ENCODE measurements around the gene NR1I2.

Gene NR1I2

DNA sequence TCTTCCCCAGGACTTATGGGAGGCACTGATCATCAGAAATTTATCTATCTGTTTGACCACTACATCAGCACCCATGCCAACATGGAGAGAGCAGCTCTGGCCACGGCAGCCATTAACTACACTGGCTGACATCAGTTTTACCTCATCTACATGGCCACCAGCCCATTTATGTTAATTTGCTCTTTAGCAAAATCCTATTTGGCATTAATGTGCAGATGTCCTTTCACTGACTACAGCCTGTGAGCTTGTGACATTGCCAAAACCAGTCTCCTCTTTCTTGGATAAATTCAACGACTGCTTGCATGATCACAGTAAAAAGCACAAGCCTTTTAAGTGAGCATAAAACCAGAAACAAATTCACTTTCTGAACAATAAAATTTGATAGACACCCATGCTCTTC, 47.5 kb downstream of the NR1I2 start:
- Histone ChIP-seq H3K9me2 (replicated peaks; ENCODE audit: control insufficient read depth, low read length) (no peaks in the 10 kb centered on the region), H3K36me3 (ENCODE audit: control insufficient read depth, low read length) (no peaks in the 10 kb centered on the region; the same call in 1 of the 2 replicates), H3F3A (ENCODE audit: control insufficient read depth, insufficient read depth) (no peaks in the 10 kb centered on the region), H4K20me1 (ENCODE audit: control insufficient read depth, insufficient read depth, low read depth, low read length) (no peaks in the 10 kb centered on the region), H3K27ac (ENCODE audit: low read depth, low read length) (no peak overlapping the region), H3K4me1 (ENCODE audit: control insufficient read depth, low read length) (no peaks in the 10 kb centered on the region), H3K4me3 (ENCODE audit: low read length) (no peak overlapping the region), H3K79me2 (ENCODE audit: control insufficient read depth, low read length) (no peaks in the 10 kb centered on the region), H3K27me3 (ENCODE audit: control insufficient read depth, low read length) (no peaks in the 10 kb centered on the region), H3K9me3 (ENCODE audit: control insufficient read depth, insufficient read depth, low read length) (no peaks in the 10 kb centered on the region), H3K4me2 (ENCODE audit: low read length) (no peak overlapping the region)
- TF ChIP-seq CTCF (IDR thresholded peaks at IDR 0.05; ENCODE audit: low read depth, low read length, poor library complexity, severe bottlenecking) = no peak
- no peak for TF ChIP-seq EZH2phosphoT487 (IDR thresholded peaks at IDR 0.05; ENCODE audit: borderline replicate concordance, low read length)

DNA sequence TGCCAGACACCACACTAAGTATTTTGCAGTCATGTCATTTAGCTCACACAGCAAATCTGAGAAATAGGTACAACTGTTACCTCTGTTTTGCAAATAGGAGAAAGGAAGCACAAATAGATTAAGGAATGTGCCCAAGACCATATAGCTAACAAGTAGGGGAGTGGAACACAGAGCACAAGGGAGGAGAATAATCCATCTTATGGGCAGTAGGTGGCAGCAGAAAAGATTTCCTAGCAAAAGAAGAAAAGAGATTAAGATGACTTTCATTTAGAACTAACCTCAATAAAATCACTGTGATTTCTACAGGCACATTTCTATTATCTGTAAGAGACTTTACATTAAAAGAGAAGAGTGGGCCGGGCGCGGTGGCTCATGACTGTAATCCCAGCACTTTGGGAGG, 49.1 kb downstream of the NR1I2 start:
- Histone ChIP-seq H4K20me1 (ENCODE audit: control insufficient read depth, insufficient read depth, low read depth, low read length) (no peaks in the 10 kb centered on the region), H3K27me3 (ENCODE audit: control insufficient read depth, low read length) (no peaks in the 10 kb centered on the region), H3K9me3 (ENCODE audit: control insufficient read depth, insufficient read depth, low read length) (no peaks in the 10 kb centered on the region), H3K79me2 (ENCODE audit: control insufficient read depth, low read length) (no peaks in the 10 kb centered on the region), H3K4me2 (ENCODE audit: low read length) (no peak overlapping the region), H3K4me1 (ENCODE audit: control insufficient read depth, low read length) (no peaks in the 10 kb centered on the region), H3K36me3 (ENCODE audit: control insufficient read depth, low read length) (no peaks in the 10 kb centered on the region; the same call in 1 of the 2 replicates), H3F3A (ENCODE audit: control insufficient read depth, insufficient read depth) (no peaks in the 10 kb centered on the region), H3K4me3 (ENCODE audit: low read length) (no peak overlapping the region), H3K27ac (ENCODE audit: low read depth, low read length) (no peak overlapping the region), H3K9me2 (replicated peaks; ENCODE audit: control insufficient read depth, low read length) (no peaks in the 10 kb centered on the region)
- TF ChIP-seq EZH2phosphoT487 (IDR thresholded peaks at IDR 0.05; ENCODE audit: borderline replicate concordance, low read length) = no peak
- TF ChIP-seq CTCF (IDR thresholded peaks at IDR 0.05; ENCODE audit: low read depth, low read length, poor library complexity, severe bottlenecking) = peak; percentile 27

GRCh38 chr3:119831941-119832371, 50.1 kb downstream of the NR1I2 start:
- no peak for TF ChIP-seq CTCF (IDR thresholded peaks at IDR 0.05; ENCODE audit: low read depth, low read length, poor library complexity, severe bottlenecking)
- no peak overlapping the region for H3K27ac ChIP-seq (ENCODE audit: low read depth, low read length)
- H3K27me3 ChIP-seq (ENCODE audit: control insufficient read depth, low read length) = no peaks in the 10 kb centered on the region
- no peaks in the 10 kb centered on the region for H3K4me1 ChIP-seq (ENCODE audit: control insufficient read depth, low read length)
- H4K20me1 ChIP-seq (ENCODE audit: control insufficient read depth, insufficient read depth, low read depth, low read length) = no peaks in the 10 kb centered on the region
- no peaks in the 10 kb centered on the region; the same call in 1 of the 2 replicates for H3K36me3 ChIP-seq (ENCODE audit: control insufficient read depth, low read length)
- no peaks in the 10 kb centered on the region for H3K9me3 ChIP-seq (ENCODE audit: control insufficient read depth, insufficient read depth, low read length)
- no peaks in the 10 kb centered on the region for H3K9me2 ChIP-seq (replicated peaks; ENCODE audit: control insufficient read depth, low read length)
- H3F3A ChIP-seq (ENCODE audit: control insufficient read depth, insufficient read depth) = no peaks in the 10 kb centered on the region
- no peak overlapping the region for H3K4me3 ChIP-seq (ENCODE audit: low read length)
- no peaks in the 10 kb centered on the region for H3K79me2 ChIP-seq (ENCODE audit: control insufficient read depth, low read length)
- H3K4me2 ChIP-seq (ENCODE audit: low read length) = no peak overlapping the region
